HepG2 (cell line): Measurements from ENCODE around the gene CYP2A6. TPM values are rescaled to one million over a fixed set of nuclear protein-coding genes. Genes with fewer than 3 reads are reported as not detected.

Source experiments
- ATAC-seq: fragments of 200-7000 bp; cut with Tn5 transposase; 3 replicates; pipeline ENCODE4 v1.9.1; 2020; ENCODE audit warnings: mild to moderate bottlenecking, moderate library complexity
- BruUV-seq: library from RNA; stranded (reverse); fragments of 400-500 nt; replicated peaks from 2 replicates; lab custom pipeline; 2021; lab: Mats Ljungman, UMichigan
- CTCF ChIA-PET: fragments of 300-600 bp; formaldehyde crosslinking; extraction: SDS; loops from one replicate; lab custom pipeline; 2021; ENCODE audit warnings: low total read pairs, inconsistent platforms, low intra/inter-chr PET ratio; lab: Yijun Ruan, JAX
- POLR2A ChIA-PET: fragments of 350-600 bp; sonication (Branson Sonifier 250); formaldehyde crosslinking; loops from one replicate; lab custom pipeline; 2020; ENCODE audit warnings: antibody characterized with exemption, inconsistent platforms; lab: Yijun Ruan, JAX
- DNase-seq: peaks from one replicate; pipeline ENCODE4 v3.0.0-alpha.2; 2015; ENCODE audit warnings: low spot score
- FAIRE-seq: peaks from 3 replicates; lab custom pipeline; 2011; peaks lifted over from hg19 to GRCh38; lab: Jason Lieb, UNC
- H2AFZ ChIP-seq: one replicate; pipeline ENCODE4 v1.6.1; 2011; ENCODE audit warnings: low read length, inconsistent platforms
- H3K27ac ChIP-seq: fragments of 300-600 bp; 3 replicates; pipeline ENCODE4 v1.8.0; 2011; ENCODE audit warnings: mixed run types, mild to moderate bottlenecking, mixed read lengths, low read length, inconsistent platforms; ENCODE audit not compliant: insufficient read depth; ENCODE audit errors: extremely low read length
- H3K27me3 ChIP-seq, 2 experiments: fragments of 200-600 bp in 1 of 2; 2 replicates in 1 of 2; 3 replicates in 1 of 2; pipeline versions ENCODE4 v1.6.0 to v1.8.0; 2011; ENCODE audit warnings: low read length in 2 of 2, mild to moderate bottlenecking in 2 of 2, moderate library complexity in 2 of 2, inconsistent platforms in 1 of 2; ENCODE audit not compliant: insufficient read depth in 2 of 2, control insufficient read depth in 1 of 2
- H3K36me3 ChIP-seq, 2 experiments: fragments of 200-600 bp in 1 of 2; replicated peaks in 1 of 2; 2 replicates in 1 of 2; 3 replicates in 1 of 2; pipeline versions ENCODE4 v1.5.1 to v1.8.0; 2011; ENCODE audit warnings: low read length in 2 of 2, inconsistent platforms in 1 of 2; ENCODE audit not compliant: insufficient read depth in 2 of 2, control insufficient read depth in 1 of 2
- H3K4me1 ChIP-seq: 2 replicates; pipeline ENCODE4 v1.5.1; 2012; ENCODE audit warnings: low read length, inconsistent platforms; ENCODE audit not compliant: insufficient read depth
- H3K4me2 ChIP-seq: 2 replicates; pipeline ENCODE4 v1.6.0; 2011; ENCODE audit warnings: low read depth, low read length, inconsistent platforms
- H3K4me3 ChIP-seq, 3 experiments: fragments of 200-600 bp in 1 of 3; sonication (generic), shearing (Covaris generic) in 1 of 3; replicated peaks in 1 of 3; 2 replicates each; pipeline ENCODE4 v1.5.1; 2011 to 2016; ENCODE audit warnings: low read length in 3 of 3, inconsistent platforms in 2 of 3, low read depth in 2 of 3, mild to moderate bottlenecking in 2 of 3, control low read depth in 1 of 3, mixed read lengths in 1 of 3; ENCODE audit not compliant: insufficient read depth in 1 of 3
- H3K79me2 ChIP-seq: one replicate; pipeline ENCODE4 v1.6.1; 2011; ENCODE audit warnings: low read length, inconsistent platforms; ENCODE audit not compliant: insufficient read depth
- H3K9ac ChIP-seq: 2 replicates; pipeline ENCODE4 v1.6.0; 2011; ENCODE audit warnings: mild to moderate bottlenecking, low read depth, low read length, inconsistent platforms; ENCODE audit not compliant: insufficient read depth
- H3K9me3 ChIP-seq: 2 replicates; pipeline ENCODE4 v1.5.1; 2012; ENCODE audit warnings: mild to moderate bottlenecking, low read length
- H4K20me1 ChIP-seq: 2 replicates; pipeline ENCODE4 v1.6.0; 2011; ENCODE audit warnings: inconsistent platforms, mild to moderate bottlenecking, low read length, moderate library complexity; ENCODE audit not compliant: insufficient read depth
- ATF6 ChIP-seq: sonication (generic); formaldehyde crosslinking; conservative IDR thresholded peaks from 2 replicates; pipeline ENCODE4 v1.4.0; 2020; ENCODE audit warnings: missing genetic modification reagents
- NFATC3 ChIP-seq: sonication (generic); formaldehyde crosslinking; IDR thresholded peaks from 2 replicates; pipeline ENCODE4 v1.5.1; 2020; ENCODE audit warnings: mild to moderate bottlenecking, missing genetic modification reagents
- NFE2L1 ChIP-seq: sonication (generic); formaldehyde crosslinking; IDR thresholded peaks from 2 replicates; pipeline ENCODE4 v1.4.0; 2020; ENCODE audit warnings: missing genetic modification reagents, mild to moderate bottlenecking, borderline replicate concordance
- PHF5A ChIP-seq: IDR thresholded peaks from one replicate; pipeline ENCODE4 v1.6.1; 2018; ENCODE audit warnings: low read depth, missing genetic modification reagents; ENCODE audit not compliant: unreplicated experiment
- PRPF4 ChIP-seq: fragments of 200-400 bp; formaldehyde crosslinking; IDR thresholded peaks from 2 replicates; pipeline ENCODE4 v1.6.1; 2016; ENCODE audit warnings: low read length, low read depth; ENCODE audit not compliant: poor library complexity, severe bottlenecking
- SATB2 ChIP-seq: sonication (generic); formaldehyde crosslinking; IDR thresholded peaks from 2 replicates; pipeline ENCODE4 v1.5.0; 2020; ENCODE audit warnings: missing genetic modification reagents
- SP5 ChIP-seq: IDR thresholded peaks from 2 replicates; pipeline ENCODE4 v1.6.1; 2016; ENCODE audit warnings: low read depth, borderline replicate concordance
- TERF1 ChIP-seq: sonication (generic); formaldehyde crosslinking; IDR thresholded peaks from 2 replicates; pipeline ENCODE4 v1.8.0; 2022; ENCODE audit warnings: mild to moderate bottlenecking, missing genetic modification reagents, moderate library complexity
- TRIM24 ChIP-seq: sonication (generic); formaldehyde crosslinking; IDR thresholded peaks from 2 replicates; pipeline ENCODE4 v1.8.0; 2022; ENCODE audit warnings: mild to moderate bottlenecking, missing genetic modification reagents
- ZBTB43 ChIP-seq: sonication (generic); formaldehyde crosslinking; conservative IDR thresholded peaks from 2 replicates; pipeline ENCODE4 v1.4.0; 2020; ENCODE audit warnings: missing genetic modification reagents
- ZFP36L2 ChIP-seq: sonication (generic); formaldehyde crosslinking; IDR thresholded peaks from 2 replicates; pipeline ENCODE4 v1.4.0; 2020; ENCODE audit warnings: missing genetic modification reagents
- ZNF10 ChIP-seq: sonication (generic); formaldehyde crosslinking; IDR thresholded peaks from 2 replicates; pipeline ENCODE4 v1.4.0; 2020; ENCODE audit warnings: mild to moderate bottlenecking, low read depth, missing genetic modification reagents, borderline replicate concordance
- ZNF12 ChIP-seq: sonication (generic); formaldehyde crosslinking; IDR thresholded peaks from 2 replicates; pipeline ENCODE4 v1.5.0; 2020; ENCODE audit warnings: missing genetic modification reagents
- ZNF432 ChIP-seq: sonication (generic); formaldehyde crosslinking; IDR thresholded peaks from 2 replicates; pipeline ENCODE4 v1.5.0; 2020; ENCODE audit warnings: missing genetic modification reagents, mild to moderate bottlenecking, borderline replicate concordance
- ZNF75D ChIP-seq: sonication (generic); formaldehyde crosslinking; IDR thresholded peaks from 2 replicates; pipeline ENCODE4 v1.8.1; 2023; ENCODE audit warnings: missing genetic modification reagents, mild to moderate bottlenecking, borderline replicate concordance
- ZZZ3 ChIP-seq: sonication (generic); formaldehyde crosslinking; IDR thresholded peaks from 2 replicates; pipeline ENCODE4 v1.4.0; 2020; ENCODE audit warnings: missing genetic modification reagents, mild to moderate bottlenecking, borderline replicate concordance
- WGBS: methylation state at CpG from one replicate; pipeline ENCODE4 v1.1.6; 2017; ENCODE audit warnings: low lambda C conversion rate; 5-methylcytosine and 5-hydroxymethylcytosine counted together
- in situ Hi-C: cut with HindIII; loops from 2 replicates; pipeline ENCODE4 v1.10.0; 2017; ENCODE audit warnings: low pct_unique_long_range_greater_than_20kb; ENCODE audit not compliant: extremely low pct_ligation_motif_present
- intact Hi-C: fragments of 100-400 bp; cut with micrococcal nuclease; formaldehyde crosslinking; loops from one replicate; pipeline ENCODE4 v1.10.0; 2022; ENCODE audit not compliant: unreplicated experiment
- polyA plus RNA-seq, 8 experiments: library from polyadenylated mRNA; depleted of rRNA in 3 of 8; stranded (reverse) in 7 of 8; unstranded in 1 of 8; fragments of >200 nt; fragmentation: Illumina TruSeq in 4 of 8; extraction: Trizol in 4 of 8; gene quantifications; 2 replicates each; pipeline versions ENCODE4 v1.2.1 to v1.2.3, GENCODE V29; 2011 to 2016; ENCODE audit warnings: low read depth in 4 of 8, missing spikeins in 1 of 8, mixed read lengths in 1 of 8; ENCODE audit not compliant: insufficient read depth in 1 of 8
- total RNA-seq, 5 experiments: library from RNA; depleted of rRNA; stranded (reverse); fragments of >200 nt; fragmentation: Illumina TruSeq; extraction: Trizol; gene quantifications; 2 replicates each; pipeline ENCODE4 v1.2.3, GENCODE V29; 2016; ENCODE audit warnings: low read depth in 1 of 5

Gene CYP2A6
- total and polyA plus RNA-seq, 2 of the 13 experiments (the other 11 are each of a cell fraction or from before 2014, with no cell fraction given) = not detected

- ChIA-PET CTCF (no interaction called here), POLR2A (no interaction called here)
- FAIRE-seq = no peak
- Histone ChIP-seq H3K36me3 (no peaks in the 10 kb centered on the region), H3K4me1 (no peaks in the 10 kb centered on the region; the same call in none of the 2 replicates), H3K9me3 (no peaks in the 10 kb centered on the region), H3K79me2 (no peaks in the 10 kb centered on the region), H3K4me3 (no peak overlapping the region), H2AFZ (no peak overlapping the region), H3K9ac (no peak overlapping the region), H3K4me2 (no peak overlapping the region), H3K27me3 (no peaks in the 10 kb centered on the region), H4K20me1 (no peaks in the 10 kb centered on the region), H3K27ac (no peak overlapping the region)
- intact Hi-C loops (no loop called here), in situ Hi-C loops (loop anchor here (10.0 kb wide), 1 partner anchor 320 kb away; no protein-coding TSS in a partner anchor)
- TF ChIP-seq NFE2L1 (CRISPR knock-in tag) (no peak), TERF1 (CRISPR knock-in tag) (no peak), ZNF12 (CRISPR knock-in tag) (no peak), PHF5A (CRISPR knock-in tag) (no peak), ZNF10 (CRISPR knock-in tag) (no peak), NFATC3 (no peak), PRPF4 (no peak)
- 46% methylated on average over 4 of the region's 4 CpGs for WGBS
- DNase-seq = no peak
- ATAC-seq = no peak
- no TSS peak for BruUV-seq
These were observed 35.0 kb downstream of the CYP2A6 start for GRCh38 chr19:40815223-40815622.

GRCh38 chr19:40813182-40813581 is 37.1 kb downstream of the CYP2A6 start:
- DNase-seq (no peak), ATAC-seq (no peak), FAIRE-seq (no peak)
- Histone ChIP-seq H3K27ac (no peak overlapping the region), H3K79me2 (no peaks in the 10 kb centered on the region), H3K9ac (no peak overlapping the region), H3K36me3 (peaks cover 7 to 10% of the 10 kb centered on the region in 2 experiments; a peak in 2 of 5 replicates), H3K4me2 (no peak overlapping the region), H2AFZ (no peak overlapping the region), H3K4me3 (no peak overlapping the region), H3K9me3 (no peaks in the 10 kb centered on the region), H4K20me1 (no peaks in the 10 kb centered on the region), H3K4me1 (no peaks in the 10 kb centered on the region; the same call in 1 of the 2 replicates), H3K27me3 (no peaks in the 10 kb centered on the region)
- intact Hi-C loops (no loop called here), in situ Hi-C loops (loop anchor here (10.0 kb wide), 1 partner anchor 322 kb away; no protein-coding TSS in a partner anchor)
- ChIA-PET CTCF (no interaction called here), POLR2A (no interaction called here)
- 81% methylated on average over 3 of the region's 4 CpGs for WGBS
- no TSS peak for BruUV-seq
- TF ChIP-seq TRIM24 (CRISPR knock-in tag) (no peak), ATF6 (CRISPR knock-in tag) (no peak), SP5 (CRISPR knock-in tag) (no peak), ZNF75D (CRISPR knock-in tag) (no peak), ZBTB43 (CRISPR knock-in tag) (no peak), ZFP36L2 (CRISPR knock-in tag) (no peak), ZZZ3 (no peak), SATB2 (CRISPR knock-in tag) (no peak), ZNF432 (CRISPR knock-in tag) (no peak)
